Nephron progenitor cell (in vitro differentiated cells): Measurements from ENCODE around the gene KCNJ6.

Experiments
- DNase-seq: peaks from one replicate; pipeline ENCODE4 v3.0.0; 2021
- H3K27ac Mint-ChIP-seq: 2 replicates; pipeline ENCODE4 v1.8.0; 2021; ENCODE audit warnings: mild to moderate bottlenecking, moderate library complexity, mixed read lengths
- H3K27me3 Mint-ChIP-seq: 2 replicates; pipeline ENCODE4 v1.8.0; 2021; ENCODE audit warnings: mild to moderate bottlenecking, low read depth, mixed read lengths; ENCODE audit not compliant: poor library complexity
- H3K36me3 Mint-ChIP-seq: 2 replicates; pipeline ENCODE4 v1.8.0; 2021; ENCODE audit warnings: low read depth, mixed read lengths
- H3K4me1 Mint-ChIP-seq: 2 replicates; pipeline ENCODE4 v1.8.0; 2021; ENCODE audit warnings: mixed read lengths
- H3K4me3 Mint-ChIP-seq: 2 replicates; pipeline ENCODE4 v1.8.0; 2021; ENCODE audit warnings: mild to moderate bottlenecking, moderate library complexity, mixed read lengths
- H3K9me3 Mint-ChIP-seq: 2 replicates; pipeline ENCODE4 v1.8.0; 2021; ENCODE audit warnings: mild to moderate bottlenecking, moderate library complexity, mixed read lengths
- TF ChIP-seq, protein P1 (sequence below): fragments of 200-600 bp; sonication (generic); IDR thresholded peaks from 2 replicates; pipeline ENCODE4 v1.5.0; 2021; ENCODE audit warnings: antibody characterized with exemption

Gene KCNJ6

DNA sequence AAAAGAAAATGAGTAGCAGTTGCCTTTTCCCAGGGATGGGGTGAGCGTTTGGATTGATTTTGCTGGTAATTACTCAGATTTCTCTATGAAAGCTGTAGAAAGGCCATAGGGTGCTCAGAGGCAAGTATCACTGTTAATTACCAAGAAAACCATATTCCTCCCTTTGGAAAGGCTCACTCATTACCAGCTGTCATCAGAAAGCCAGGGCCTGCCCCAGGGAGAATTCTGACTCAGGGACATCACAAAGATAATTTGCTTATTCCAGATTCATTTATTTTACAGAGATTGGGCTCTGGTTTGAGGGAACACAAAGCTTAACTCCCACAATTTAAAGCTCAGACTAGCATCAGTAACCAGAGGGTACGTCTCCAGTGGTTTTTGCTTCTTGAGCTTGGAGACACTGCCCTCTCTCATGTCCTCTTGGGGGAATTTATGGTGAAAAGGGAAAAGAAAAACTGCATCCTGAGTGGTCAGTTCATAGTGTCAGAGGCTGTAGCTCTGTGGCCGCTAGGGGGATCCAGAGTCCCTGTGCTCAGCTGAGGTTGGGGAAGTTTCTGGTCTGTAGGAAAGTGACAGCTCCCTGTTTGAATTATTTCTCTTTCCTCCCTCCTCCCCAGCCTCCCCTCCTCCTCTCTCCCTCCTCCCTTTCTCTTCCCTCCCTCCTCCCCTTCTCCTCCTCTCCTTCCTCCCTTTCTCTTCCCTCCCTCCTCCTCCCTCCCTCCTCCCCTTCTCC is 204.3 kb downstream of the KCNJ6 start:
- H3K27ac Mint-ChIP-seq: peak overlapping the region; percentile 35
- H3K27me3 Mint-ChIP-seq: peaks cover 10% of the 10 kb centered on the region
- H3K9me3 Mint-ChIP-seq: peaks cover 11% of the 10 kb centered on the region
- H3K4me3 Mint-ChIP-seq: no peak overlapping the region
- H3K4me1 Mint-ChIP-seq: peaks cover 44% of the 10 kb centered on the region
- DNase-seq: peak; percentile 78
- TF ChIP-seq, protein P1, sequence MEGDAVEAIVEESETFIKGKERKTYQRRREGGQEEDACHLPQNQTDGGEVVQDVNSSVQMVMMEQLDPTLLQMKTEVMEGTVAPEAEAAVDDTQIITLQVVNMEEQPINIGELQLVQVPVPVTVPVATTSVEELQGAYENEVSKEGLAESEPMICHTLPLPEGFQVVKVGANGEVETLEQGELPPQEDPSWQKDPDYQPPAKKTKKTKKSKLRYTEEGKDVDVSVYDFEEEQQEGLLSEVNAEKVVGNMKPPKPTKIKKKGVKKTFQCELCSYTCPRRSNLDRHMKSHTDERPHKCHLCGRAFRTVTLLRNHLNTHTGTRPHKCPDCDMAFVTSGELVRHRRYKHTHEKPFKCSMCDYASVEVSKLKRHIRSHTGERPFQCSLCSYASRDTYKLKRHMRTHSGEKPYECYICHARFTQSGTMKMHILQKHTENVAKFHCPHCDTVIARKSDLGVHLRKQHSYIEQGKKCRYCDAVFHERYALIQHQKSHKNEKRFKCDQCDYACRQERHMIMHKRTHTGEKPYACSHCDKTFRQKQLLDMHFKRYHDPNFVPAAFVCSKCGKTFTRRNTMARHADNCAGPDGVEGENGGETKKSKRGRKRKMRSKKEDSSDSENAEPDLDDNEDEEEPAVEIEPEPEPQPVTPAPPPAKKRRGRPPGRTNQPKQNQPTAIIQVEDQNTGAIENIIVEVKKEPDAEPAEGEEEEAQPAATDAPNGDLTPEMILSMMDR: peak; percentile 78
- H3K36me3 Mint-ChIP-seq: no peaks in the 10 kb centered on the region

DNA sequence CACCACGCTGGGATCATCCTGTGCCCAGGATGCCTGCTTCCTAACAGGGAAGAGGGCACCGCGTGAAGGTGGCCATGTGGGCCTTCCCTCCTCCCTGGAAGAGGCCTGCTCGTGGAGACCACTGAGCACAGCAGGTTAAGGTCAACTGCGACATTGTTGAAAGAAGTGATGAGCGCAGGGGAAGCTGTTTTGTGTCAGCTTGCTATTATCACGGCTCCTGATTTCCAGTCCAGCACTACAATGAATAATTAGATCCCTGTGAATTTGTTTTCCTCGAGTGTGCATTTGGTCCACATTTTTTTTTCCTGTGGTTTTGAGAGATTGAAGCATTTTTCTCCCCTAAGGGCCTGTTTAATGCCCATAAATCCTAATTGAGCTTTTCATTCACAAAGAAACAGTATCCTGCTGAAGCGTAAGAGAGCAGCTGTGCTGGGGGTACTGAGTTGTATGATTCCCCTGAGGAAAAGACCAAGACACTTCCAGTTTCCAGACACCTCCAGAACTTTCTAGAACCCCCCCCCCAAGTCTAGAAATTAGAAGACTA is 204.9 kb downstream of the KCNJ6 start:
- TF ChIP-seq, protein P1: no peak
- no peaks in the 10 kb centered on the region for H3K36me3 Mint-ChIP-seq
- peaks cover 46% of the 10 kb centered on the region for H3K4me1 Mint-ChIP-seq
- no peak overlapping the region for H3K4me3 Mint-ChIP-seq
- no peak for DNase-seq
- peaks cover 10% of the 10 kb centered on the region for H3K27me3 Mint-ChIP-seq
- peak overlapping the region; percentile 35 for H3K27ac Mint-ChIP-seq
- peaks cover 11% of the 10 kb centered on the region for H3K9me3 Mint-ChIP-seq

DNA sequence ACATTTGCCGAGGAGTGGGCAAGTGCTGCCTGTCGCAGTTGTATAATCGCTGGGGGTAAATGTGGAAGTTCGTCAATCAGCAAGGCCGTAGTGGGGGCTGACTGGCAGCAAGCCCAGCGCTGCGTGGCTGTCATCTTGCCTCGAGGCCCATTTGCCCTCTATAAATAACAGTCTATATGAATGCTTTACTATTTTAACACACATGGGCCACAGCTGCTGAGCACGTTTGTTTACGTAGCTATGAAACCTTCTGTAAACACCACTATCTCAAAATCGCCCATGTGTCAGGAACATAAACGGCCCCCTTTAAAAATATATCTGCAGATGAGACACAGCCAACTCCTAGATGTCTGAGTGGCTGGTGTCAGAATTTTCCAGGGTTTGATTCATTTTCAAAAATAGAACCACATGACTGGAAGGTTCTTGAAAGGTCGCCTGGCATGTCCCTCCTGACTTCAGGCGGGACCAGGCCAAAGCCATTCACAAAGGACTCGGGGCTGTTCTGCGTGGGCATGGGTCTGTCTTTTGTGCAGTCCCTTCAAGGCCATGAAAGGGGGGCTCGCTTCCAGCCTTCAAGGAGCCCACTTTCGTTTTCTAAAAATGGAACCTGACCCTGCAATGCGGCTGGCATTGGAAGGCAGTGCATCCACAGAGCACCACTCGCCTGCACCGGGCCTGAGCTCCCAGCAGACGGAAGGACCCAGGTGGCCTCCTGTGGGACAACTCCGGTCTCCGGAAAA is 205.5 kb downstream of the KCNJ6 start:
- H3K27ac Mint-ChIP-seq: no peak overlapping the region
- TF ChIP-seq, protein P1: no peak
- no peak overlapping the region for H3K4me3 Mint-ChIP-seq
- no peaks in the 10 kb centered on the region for H3K36me3 Mint-ChIP-seq
- H3K4me1 Mint-ChIP-seq: peaks cover 46% of the 10 kb centered on the region
- peaks cover 10% of the 10 kb centered on the region for H3K27me3 Mint-ChIP-seq
- DNase-seq: no peak
- H3K9me3 Mint-ChIP-seq: peaks cover 9% of the 10 kb centered on the region

DNA sequence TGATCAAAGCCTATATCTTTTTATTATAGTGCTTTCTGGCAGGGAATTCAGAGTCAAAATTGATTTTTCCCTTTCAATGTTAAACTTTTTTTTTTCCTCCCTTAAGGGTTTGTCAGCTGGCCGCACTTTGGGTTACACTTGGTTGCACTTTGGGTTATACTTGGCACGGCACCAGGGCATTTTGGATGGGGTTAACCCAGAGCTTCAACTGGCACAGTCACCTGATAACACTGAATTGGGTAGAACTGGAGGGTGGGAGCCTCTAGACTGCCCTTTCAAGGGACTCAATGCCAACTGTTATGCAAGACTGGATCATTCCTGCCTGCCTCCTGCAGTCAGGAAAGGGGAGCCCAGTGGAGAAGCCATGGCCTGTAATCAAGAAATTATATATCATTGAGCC is 211.5 kb downstream of the KCNJ6 start:
- TF ChIP-seq, protein P1: no peak
- Mint-ChIP-seq H3K4me3 (no peak overlapping the region), H3K9me3 (no peaks in the 10 kb centered on the region), H3K4me1 (peaks cover 8% of the 10 kb centered on the region), H3K36me3 (no peaks in the 10 kb centered on the region), H3K27me3 (peaks cover 3% of the 10 kb centered on the region), H3K27ac (no peak overlapping the region)
- no peak for DNase-seq

DNA sequence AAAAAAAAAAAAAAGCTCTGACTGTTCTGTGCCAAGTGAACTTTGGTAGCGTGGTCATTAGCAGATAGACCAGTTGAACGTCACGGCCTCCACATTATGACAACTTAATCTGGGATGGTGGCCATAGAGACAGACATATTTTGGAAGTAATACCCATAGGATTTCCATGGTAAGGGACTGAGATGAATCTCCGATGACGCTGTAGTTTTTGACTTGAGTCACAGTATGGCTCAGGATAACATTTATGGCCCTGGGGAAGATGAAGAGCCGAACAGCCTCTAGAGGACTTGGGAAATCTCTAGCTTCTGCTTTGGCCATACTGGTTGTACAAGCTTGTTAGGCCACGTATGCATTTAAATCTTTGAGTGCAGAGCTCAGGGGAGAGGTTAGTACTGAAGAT is 214.0 kb downstream of the KCNJ6 start:
- peaks cover 1% of the 10 kb centered on the region for H3K9me3 Mint-ChIP-seq
- H3K4me3 Mint-ChIP-seq: no peak overlapping the region
- DNase-seq: no peak
- TF ChIP-seq, protein P1: no peak
- no peak overlapping the region for H3K27ac Mint-ChIP-seq
- H3K27me3 Mint-ChIP-seq: peaks cover 3% of the 10 kb centered on the region
- H3K4me1 Mint-ChIP-seq: peaks cover 12% of the 10 kb centered on the region
- H3K36me3 Mint-ChIP-seq: no peaks in the 10 kb centered on the region
